IMR-90 (cell line): Measurements from ENCODE around the gene KRT72. TPM values are rescaled to one million over a fixed set of nuclear protein-coding genes. Genes with fewer than 3 reads are reported as not detected.

Source experiments
- ATAC-seq: fragments of 200-7000 bp; cut with Tn5 transposase; 2 replicates; pipeline ENCODE4 v1.9.1; 2020; ENCODE audit warnings: low read depth, mild to moderate bottlenecking, moderate library complexity
- BruUV-seq: library from RNA; stranded (reverse); fragments of 400-500 nt; replicated peaks from 2 replicates; lab custom pipeline; 2021; lab: Mats Ljungman, UMichigan
- CTCF ChIA-PET: fragments of 300-600 bp; formaldehyde crosslinking; extraction: SDS; loops from one replicate; lab custom pipeline; 2021; ENCODE audit warnings: antibody characterized with exemption; lab: Yijun Ruan, JAX
- POLR2A ChIA-PET: fragments of 300-600 bp; sonication (Branson Sonifier 250); formaldehyde crosslinking; loops from one replicate; lab custom pipeline; 2022; ENCODE audit warnings: antibody characterized with exemption; ENCODE audit not compliant: unreplicated experiment; lab: Charles Lee
- DNase-seq: peaks from one replicate; pipeline ENCODE4 v3.0.0; 2013
- H2AFZ ChIP-seq: replicated peaks from 2 replicates; pipeline ENCODE3; 2013; ENCODE audit warnings: low read length, mild to moderate bottlenecking; ENCODE audit not compliant: poor library complexity
- H2AK5ac ChIP-seq: 2 replicates; pipeline ENCODE4 v1.6.1; 2013; ENCODE audit warnings: low read depth, low read length, inconsistent platforms
- H2AK9ac ChIP-seq: replicated peaks from 2 replicates; pipeline ENCODE3; 2013; ENCODE audit warnings: mild to moderate bottlenecking, low read depth, low read length, moderate library complexity; ENCODE audit not compliant: poor library complexity
- H2BK120ac ChIP-seq: 2 replicates; pipeline ENCODE4 v1.6.1; 2013; ENCODE audit warnings: low read depth, low read length, inconsistent platforms
- H2BK15ac ChIP-seq: 3 replicates; pipeline ENCODE4 v1.6.1; 2013; ENCODE audit warnings: low read depth, low read length, inconsistent platforms
- H2BK20ac ChIP-seq: 2 replicates; pipeline ENCODE4 v1.6.1; 2013; ENCODE audit warnings: low read depth, mild to moderate bottlenecking, inconsistent platforms, low read length, moderate library complexity
- H2BK5ac ChIP-seq: 2 replicates; pipeline ENCODE4 v1.6.1; 2013; ENCODE audit warnings: mild to moderate bottlenecking, low read depth, low read length, inconsistent platforms; ENCODE audit not compliant: poor library complexity, severe bottlenecking
- H3K14ac ChIP-seq: replicated peaks from 2 replicates; pipeline ENCODE4 v1.6.1; 2013; ENCODE audit warnings: low read depth, low read length, inconsistent platforms
- H3K18ac ChIP-seq: 2 replicates; pipeline ENCODE4 v1.6.1; 2013; ENCODE audit warnings: low read depth, low read length, control low read depth
- H3K23ac ChIP-seq: 2 replicates; pipeline ENCODE4 v1.6.1; 2013; ENCODE audit warnings: low read depth, low read length, inconsistent platforms
- H3K27ac ChIP-seq: 2 replicates; pipeline ENCODE4 v1.5.1; 2013; ENCODE audit warnings: mild to moderate bottlenecking, control low read depth, low read length; ENCODE audit not compliant: insufficient read depth
- H3K27me3 ChIP-seq: 2 replicates; pipeline ENCODE4 v1.6.1; 2013; ENCODE audit warnings: low read length; ENCODE audit not compliant: control insufficient read depth, insufficient read depth
- H3K36me3 ChIP-seq: 2 replicates; pipeline ENCODE4 v1.6.1; 2013; ENCODE audit warnings: low read length, mixed read lengths; ENCODE audit not compliant: control insufficient read depth, insufficient read depth
- H3K4ac ChIP-seq: 2 replicates; pipeline ENCODE4 v1.6.1; 2013; ENCODE audit warnings: low read depth, low read length, inconsistent platforms
- H3K4me1 ChIP-seq: 2 replicates; pipeline ENCODE4 v1.6.1; 2013; ENCODE audit warnings: low read length, mixed read lengths; ENCODE audit not compliant: control insufficient read depth, insufficient read depth
- H3K4me2 ChIP-seq: 2 replicates; pipeline ENCODE4 v1.6.1; 2013; ENCODE audit warnings: low read depth, mild to moderate bottlenecking, control low read depth, low read length, moderate library complexity
- H3K4me3 ChIP-seq: 2 replicates; pipeline ENCODE4 v1.5.1; 2013; ENCODE audit warnings: low read depth, mild to moderate bottlenecking, control low read depth, low read length, moderate library complexity; ENCODE audit not compliant: insufficient read depth
- H3K56ac ChIP-seq: 2 replicates; pipeline ENCODE4 v1.6.1; 2013; ENCODE audit warnings: low read length, inconsistent platforms; ENCODE audit not compliant: insufficient read depth; ENCODE audit errors: extremely low read depth
- H3K79me1 ChIP-seq, 2 experiments: 2 replicates each; pipeline ENCODE4 v1.6.1; 2013; ENCODE audit warnings: low read length in 2 of 2, inconsistent platforms in 1 of 2, low read depth in 1 of 2
- H3K9ac ChIP-seq: 2 replicates; pipeline ENCODE4 v1.6.1; 2013; ENCODE audit warnings: low read depth, low read length, control low read depth
- H3K9me1 ChIP-seq: 2 replicates; pipeline ENCODE4 v1.6.1; 2013; ENCODE audit warnings: low read length, inconsistent platforms; ENCODE audit not compliant: insufficient read depth
- H3K9me3 ChIP-seq: 2 replicates; pipeline ENCODE4 v1.6.1; 2013; ENCODE audit warnings: low read length; ENCODE audit not compliant: control insufficient read depth, insufficient read depth
- H4K20me1 ChIP-seq: 2 replicates; pipeline ENCODE4 v1.6.1; 2013; ENCODE audit warnings: low read length, inconsistent platforms; ENCODE audit not compliant: insufficient read depth
- H4K5ac ChIP-seq: 2 replicates; pipeline ENCODE4 v1.6.1; 2013; ENCODE audit warnings: mild to moderate bottlenecking, low read depth, low read length, control low read depth
- H4K8ac ChIP-seq, 2 experiments: 2 replicates each; pipeline ENCODE4 v1.6.1; 2013; ENCODE audit warnings: low read depth in 2 of 2, low read length in 2 of 2, control low read depth in 1 of 2, inconsistent platforms in 1 of 2
- H4K91ac ChIP-seq: 2 replicates; pipeline ENCODE4 v1.6.1; 2013; ENCODE audit warnings: low read depth, low read length, inconsistent platforms; ENCODE audit not compliant: insufficient read depth
- POLR2A ChIP-seq: IDR thresholded peaks from 2 replicates; pipeline ENCODE4 v1.6.1; 2012; ENCODE audit warnings: mild to moderate bottlenecking, low read depth, low read length
- WGBS, 2 experiments: methylation state at CpG; one replicate each; pipeline versions ENCODE4 v1.1.5 to v1.1.7; 2013; ENCODE audit warnings: missing lambda C conversion rate in 2 of 2; ENCODE audit not compliant: insufficient read length in 1 of 2; ENCODE audit errors: extremely low coverage in 2 of 2; 5-methylcytosine and 5-hydroxymethylcytosine counted together
- dilution Hi-C: fragments of 300-500 bp; cut with HindIII; formaldehyde crosslinking; loops from one replicate; pipeline ENCODE4 v1.14.3; 2018; ENCODE audit warnings: low sequenced_read_pairs; ENCODE audit not compliant: unreplicated experiment
- in situ Hi-C: fragments of 300-500 bp; cut with MboI; formaldehyde crosslinking; loops from 3 replicates; pipeline ENCODE4 v1.14.3; 2019; ENCODE audit warnings: low sequenced_read_pairs, inconsistent platforms, mixed read lengths
- intact Hi-C: fragments of 100-400 bp; cut with micrococcal nuclease; formaldehyde crosslinking; loops from 2 replicates; pipeline ENCODE4 v1.10.0; 2022
- polyA plus RNA-seq, 3 experiments: library from polyadenylated mRNA; depleted of rRNA; stranded (reverse); fragments of >200 nt; gene quantifications; 2 replicates each; pipeline ENCODE4 v1.2.3, GENCODE V29; 2012; ENCODE audit warnings: low replicate concordance in 1 of 3
- total RNA-seq: library from RNA; depleted of rRNA; stranded (reverse); fragments of >200 nt; gene quantifications from 2 replicates; pipeline ENCODE4 v1.2.3, GENCODE V29; 2012

Gene KRT72
- total and polyA plus RNA-seq, 2 of the 4 experiments (the other 2 are of a cell fraction), result not detected

DNA sequence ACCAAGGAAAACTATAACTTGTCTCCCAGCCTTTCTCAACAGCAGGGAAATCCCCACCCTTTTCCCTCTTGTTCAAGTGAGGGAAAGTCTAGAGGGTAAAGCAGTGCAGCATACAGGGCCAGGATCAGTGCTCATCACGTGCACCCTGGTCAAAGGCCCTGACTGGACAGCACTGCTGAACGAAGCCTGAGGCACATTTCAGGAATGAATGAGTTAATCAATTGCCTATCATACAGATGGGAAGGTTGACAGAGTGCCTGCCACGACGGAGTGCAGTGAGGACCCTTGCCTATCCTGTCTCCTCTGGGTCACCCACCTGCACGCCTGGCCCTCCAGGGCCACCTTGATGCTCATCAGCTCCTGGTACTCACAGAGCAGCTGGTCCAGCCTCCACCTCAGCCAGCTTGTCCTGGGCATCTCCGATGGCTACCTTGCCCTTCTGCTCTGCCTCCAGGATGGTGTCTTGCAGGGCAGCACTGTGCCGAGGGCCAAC lies 28.8 kb upstream of the KRT72 start:
- Histone ChIP-seq H3K4ac (no peak overlapping the region), H2AK5ac (no peak overlapping the region), H3K27ac (no peak overlapping the region), H4K8ac (no peak overlapping the region), H2BK15ac (no peak overlapping the region), H3K18ac (no peak overlapping the region), H3K9ac (no peak overlapping the region), H3K23ac (no peak overlapping the region), H3K9me1 (no peaks in the 10 kb centered on the region), H3K36me3 (no peaks in the 10 kb centered on the region), H4K91ac (no peak overlapping the region), H2AK9ac (peak overlapping the region; percentile 18), H3K79me1 (no peaks in the 10 kb centered on the region), H3K4me2 (no peak overlapping the region), H3K14ac (no peak overlapping the region), H3K9me3 (no peaks in the 10 kb centered on the region), H3K27me3 (peaks cover 10% of the 10 kb centered on the region), H2AFZ (no peak overlapping the region), H3K56ac (no peak overlapping the region), H3K4me3 (no peak overlapping the region), H2BK120ac (no peak overlapping the region), H2BK5ac (no peak overlapping the region), H2BK20ac (no peak overlapping the region), H3K4me1 (no peaks in the 10 kb centered on the region), H4K20me1 (no peaks in the 10 kb centered on the region; the same call in 1 of the 2 replicates), H4K5ac (no peak overlapping the region)
- dilution Hi-C loops, result no loop called here
- ChIA-PET CTCF (no interaction called here), POLR2A (no interaction called here)
- no peak for DNase-seq
- in situ Hi-C loops, result no loop called here
- TF ChIP-seq POLR2A, result no peak
- no TSS peak for BruUV-seq
- no CpG with 5 or more reads among the region's 7 CpGs for WGBS, 2 experiments
- intact Hi-C loops, result no loop called here
- ATAC-seq, result no peak
